Measurements from ENCODE around the gene WFDC6. TPM values are rescaled to one million over a fixed set of nuclear protein-coding genes. Genes with fewer than 3 reads are reported as not detected.

The WFDC6 gene
- total RNA-seq, 2 donors from 2014 or later, result not detected

DNA sequence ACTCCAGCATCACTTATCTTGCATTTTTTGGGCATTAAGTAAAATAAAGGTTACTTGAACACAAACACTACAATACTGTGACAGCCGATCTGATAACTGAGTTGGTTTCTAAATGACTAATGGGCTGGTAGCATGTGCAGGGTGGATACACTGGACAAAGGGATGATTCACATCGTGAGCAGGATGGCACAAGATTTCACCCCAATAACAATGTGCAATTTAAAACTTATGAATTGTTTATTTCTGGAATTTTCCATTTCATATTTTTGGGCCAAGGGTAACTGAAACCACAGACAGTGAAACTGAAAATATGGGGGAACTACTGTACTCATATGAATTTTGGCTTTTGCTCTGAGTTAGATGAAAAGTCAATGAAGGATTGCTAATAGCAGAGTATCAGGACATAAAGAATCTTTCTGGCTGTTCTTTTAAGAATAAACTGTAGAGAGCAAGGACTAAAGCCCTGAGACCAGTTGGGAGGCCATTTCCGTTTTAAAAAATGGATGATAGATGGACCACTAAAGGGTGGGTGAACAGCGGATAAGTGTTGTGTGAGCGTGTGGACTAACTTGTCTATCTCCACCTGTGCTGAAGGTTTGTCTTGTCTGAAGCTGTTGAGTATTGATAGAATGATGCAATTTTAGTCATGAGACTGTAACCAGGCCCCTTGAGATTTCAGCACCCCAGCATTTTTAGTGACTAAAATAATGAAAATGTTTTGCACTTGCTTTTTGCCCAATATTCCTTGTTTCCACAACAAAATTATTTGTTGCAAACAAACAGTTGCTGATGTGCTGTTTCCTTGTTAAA is 32.1 kb downstream of the WFDC6 start:
- no peak overlapping the region for H3K27ac ChIP-seq
- TF ChIP-seq POLR2A (IDR thresholded peaks at IDR 0.05), result no peak
- TF ChIP-seq, protein P1, sequence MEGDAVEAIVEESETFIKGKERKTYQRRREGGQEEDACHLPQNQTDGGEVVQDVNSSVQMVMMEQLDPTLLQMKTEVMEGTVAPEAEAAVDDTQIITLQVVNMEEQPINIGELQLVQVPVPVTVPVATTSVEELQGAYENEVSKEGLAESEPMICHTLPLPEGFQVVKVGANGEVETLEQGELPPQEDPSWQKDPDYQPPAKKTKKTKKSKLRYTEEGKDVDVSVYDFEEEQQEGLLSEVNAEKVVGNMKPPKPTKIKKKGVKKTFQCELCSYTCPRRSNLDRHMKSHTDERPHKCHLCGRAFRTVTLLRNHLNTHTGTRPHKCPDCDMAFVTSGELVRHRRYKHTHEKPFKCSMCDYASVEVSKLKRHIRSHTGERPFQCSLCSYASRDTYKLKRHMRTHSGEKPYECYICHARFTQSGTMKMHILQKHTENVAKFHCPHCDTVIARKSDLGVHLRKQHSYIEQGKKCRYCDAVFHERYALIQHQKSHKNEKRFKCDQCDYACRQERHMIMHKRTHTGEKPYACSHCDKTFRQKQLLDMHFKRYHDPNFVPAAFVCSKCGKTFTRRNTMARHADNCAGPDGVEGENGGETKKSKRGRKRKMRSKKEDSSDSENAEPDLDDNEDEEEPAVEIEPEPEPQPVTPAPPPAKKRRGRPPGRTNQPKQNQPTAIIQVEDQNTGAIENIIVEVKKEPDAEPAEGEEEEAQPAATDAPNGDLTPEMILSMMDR (IDR thresholded peaks at IDR 0.05), result no peak
- H3K4me1 ChIP-seq, result no peaks in the 10 kb centered on the region
- ATAC-seq (no peak), DNase-seq (no peak)
- WGBS, 2 donors, result 70 to 72% methylated on average over 5 of the region's 5 CpGs
- intact Hi-C loops (cut with DNase I), result no loop called here
- no peaks in the 10 kb centered on the region for H3K9me3 ChIP-seq
- no peak overlapping the region for H3K4me3 ChIP-seq
- H3K36me3 ChIP-seq (replicated peaks in 1 of 2; ENCODE audit: insufficient read depth in 1 of 2, low read depth in 2 of 2), result no peaks in the 10 kb centered on the region
- no peaks in the 10 kb centered on the region for H3K27me3 ChIP-seq

DNA sequence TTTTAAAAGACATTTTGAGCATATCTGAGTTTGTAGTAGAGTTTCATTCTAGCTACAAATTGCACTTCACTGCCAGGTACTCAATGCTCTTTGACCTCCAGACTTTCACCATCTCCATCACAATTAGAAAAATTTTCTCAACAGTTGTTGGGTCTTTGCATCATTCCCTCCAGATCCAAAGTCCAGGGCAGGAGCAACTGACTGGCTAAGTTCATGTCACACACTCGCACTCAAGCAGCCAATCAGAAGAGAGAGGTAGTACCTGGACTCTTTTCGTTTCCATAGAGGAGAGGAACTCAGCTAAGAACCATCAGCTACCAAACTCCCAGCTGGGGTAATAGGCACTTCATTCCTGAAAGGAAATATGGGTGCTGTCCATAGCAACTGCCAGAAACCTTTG is 32.9 kb downstream of the WFDC6 start:
- DNase-seq (no peak), ATAC-seq (no peak)
- Histone ChIP-seq H3K27ac (no peak overlapping the region), H3K4me3 (no peak overlapping the region), H3K36me3 (replicated peaks in 1 of 2; ENCODE audit: insufficient read depth in 1 of 2, low read depth in 2 of 2) (no peaks in the 10 kb centered on the region), H3K27me3 (no peaks in the 10 kb centered on the region), H3K9me3 (no peaks in the 10 kb centered on the region), H3K4me1 (no peaks in the 10 kb centered on the region)
- TF ChIP-seq, protein P1 (IDR thresholded peaks at IDR 0.05), result no peak
- no peak for TF ChIP-seq POLR2A (IDR thresholded peaks at IDR 0.05)
- intact Hi-C loops (cut with DNase I), result no loop called here
- WGBS, 2 donors, result 46 to 82% methylated on average over 2 of the region's 2 CpGs

DNA sequence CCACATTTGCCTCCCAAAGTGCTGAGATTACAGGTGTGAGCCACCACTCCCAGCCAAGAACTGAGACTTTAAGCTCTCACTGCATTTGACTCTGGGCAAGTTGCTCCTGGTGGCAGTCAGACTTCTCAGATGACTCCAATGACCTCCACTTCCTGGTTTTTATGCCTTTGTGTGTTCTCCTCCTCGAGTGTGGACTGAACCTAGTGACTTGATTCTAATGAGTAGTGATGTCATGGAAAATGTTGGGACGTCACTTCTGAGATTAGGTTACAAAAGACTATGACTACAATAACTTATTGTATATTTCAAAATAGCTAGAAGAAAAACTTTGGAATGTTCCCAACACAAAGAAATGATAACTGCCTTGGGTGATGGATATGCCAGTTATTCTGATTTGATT is 35.9 kb downstream of the WFDC6 start:
- no peak overlapping the region for H3K27ac ChIP-seq
- WGBS, 2 donors, result 32 to 49% methylated on average over 2 of the region's 2 CpGs
- H3K4me1 ChIP-seq, result no peaks in the 10 kb centered on the region
- no peak for TF ChIP-seq POLR2A (IDR thresholded peaks at IDR 0.05)
- TF ChIP-seq, protein P1 (IDR thresholded peaks at IDR 0.05), result no peak
- H3K27me3 ChIP-seq, result no peaks in the 10 kb centered on the region
- H3K4me3 ChIP-seq, result no peak overlapping the region
- ATAC-seq (no peak), DNase-seq (no peak)
- no peaks in the 10 kb centered on the region for H3K9me3 ChIP-seq
- intact Hi-C loops (cut with DNase I), result no loop called here
- no peaks in the 10 kb centered on the region for H3K36me3 ChIP-seq (replicated peaks in 1 of 2; ENCODE audit: insufficient read depth in 1 of 2, low read depth in 2 of 2)

DNA sequence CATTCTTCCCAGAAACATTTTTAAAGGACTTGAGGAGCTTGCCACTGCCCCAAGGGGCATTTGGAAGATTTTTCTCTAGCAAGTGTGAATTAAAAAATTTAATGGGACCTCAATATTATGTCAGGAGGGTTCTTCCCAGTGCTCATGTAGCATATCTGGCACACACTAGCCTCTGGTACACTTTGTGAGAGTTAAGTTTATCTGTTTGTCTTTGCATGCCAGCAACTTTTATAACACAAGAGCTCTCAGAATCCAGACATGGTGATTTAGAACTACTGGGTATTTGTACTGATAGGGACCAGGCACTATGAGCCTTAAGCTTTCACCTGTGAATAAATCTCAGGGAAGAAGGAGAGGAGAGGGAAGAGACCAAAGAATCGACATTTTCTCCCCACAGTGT is 36.7 kb downstream of the WFDC6 start:
- TF ChIP-seq, protein P1 (IDR thresholded peaks at IDR 0.05), result no peak
- TF ChIP-seq POLR2A (IDR thresholded peaks at IDR 0.05), result no peak
- H3K4me3 ChIP-seq, result no peak overlapping the region
- H3K27ac ChIP-seq, result no peak overlapping the region
- no peak for DNase-seq
- WGBS, 2 donors, result 26 to 44% methylated on average over 1 of the region's 1 CpG
- H3K36me3 ChIP-seq (replicated peaks in 1 of 2; ENCODE audit: insufficient read depth in 1 of 2, low read depth in 2 of 2), result no peaks in the 10 kb centered on the region
- ATAC-seq, result no peak
- intact Hi-C loops (cut with DNase I), result no loop called here
- no peaks in the 10 kb centered on the region for H3K9me3 ChIP-seq
- H3K27me3 ChIP-seq, result no peaks in the 10 kb centered on the region
- no peaks in the 10 kb centered on the region for H3K4me1 ChIP-seq

DNA sequence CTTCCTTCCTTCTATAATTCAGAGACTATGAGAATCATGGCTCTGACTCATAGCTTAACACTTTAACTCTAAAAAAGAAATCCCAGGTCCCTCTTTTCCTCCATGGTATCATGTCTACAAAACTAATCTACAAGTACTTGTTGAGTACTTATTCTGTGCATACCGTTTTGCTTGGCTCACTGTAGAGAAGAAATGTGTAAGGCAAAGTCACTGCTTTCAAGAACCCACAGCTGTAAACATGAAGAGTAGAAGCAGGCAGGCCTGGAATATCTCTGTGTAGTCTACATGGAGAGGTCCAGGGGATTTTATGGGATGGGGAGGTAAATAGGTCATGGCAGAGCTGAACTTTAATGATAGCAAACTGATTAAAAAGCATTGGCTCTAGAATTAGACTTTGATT is 37.7 kb downstream of the WFDC6 start:
- TF ChIP-seq POLR2A (IDR thresholded peaks at IDR 0.05), result no peak
- TF ChIP-seq, protein P1 (IDR thresholded peaks at IDR 0.05), result no peak
- ATAC-seq, result no peak
- no peaks in the 10 kb centered on the region for H3K27me3 ChIP-seq
- intact Hi-C loops (cut with DNase I), result no loop called here
- WGBS, 2 donors, result 67 to 69% methylated on average over 1 of the region's 1 CpG
- DNase-seq, result no peak
- H3K4me1 ChIP-seq, result no peaks in the 10 kb centered on the region
- H3K36me3 ChIP-seq (replicated peaks in 1 of 2; ENCODE audit: insufficient read depth in 1 of 2, low read depth in 2 of 2), result no peaks in the 10 kb centered on the region
- H3K4me3 ChIP-seq, result no peak overlapping the region
- no peaks in the 10 kb centered on the region for H3K9me3 ChIP-seq
- no peak overlapping the region for H3K27ac ChIP-seq
